ENCODE data around the gene ASB15. TPM values are rescaled to one million over a fixed set of nuclear protein-coding genes. Genes with fewer than 3 reads are reported as not detected.

ASB15 gene
- total and polyA plus RNA-seq, 2 of the 13 experiments (the other 11 are each of a cell fraction or from before 2014, with no cell fraction given): not detected

DNA sequence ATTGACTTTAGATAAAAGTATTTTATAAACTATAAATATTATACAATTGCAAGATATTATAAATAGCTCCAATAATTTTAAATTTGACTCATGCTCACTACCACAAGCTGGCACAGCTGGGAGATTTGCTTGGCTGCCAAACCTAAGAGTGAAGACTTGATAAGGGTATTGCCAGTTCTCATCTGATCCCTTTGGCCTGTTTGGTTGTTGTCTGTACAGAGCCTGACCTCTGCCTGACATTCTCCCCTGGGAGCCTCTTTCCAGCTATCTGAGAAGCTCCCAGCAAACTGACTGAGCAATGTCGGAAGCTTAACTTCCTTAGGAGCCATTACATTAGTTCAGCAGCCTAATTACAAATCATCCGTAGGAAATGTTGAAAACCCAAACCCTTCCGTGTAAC lies 43.9 kb downstream of the ASB15 start (continued):
- TF ChIP-seq, protein P1, sequence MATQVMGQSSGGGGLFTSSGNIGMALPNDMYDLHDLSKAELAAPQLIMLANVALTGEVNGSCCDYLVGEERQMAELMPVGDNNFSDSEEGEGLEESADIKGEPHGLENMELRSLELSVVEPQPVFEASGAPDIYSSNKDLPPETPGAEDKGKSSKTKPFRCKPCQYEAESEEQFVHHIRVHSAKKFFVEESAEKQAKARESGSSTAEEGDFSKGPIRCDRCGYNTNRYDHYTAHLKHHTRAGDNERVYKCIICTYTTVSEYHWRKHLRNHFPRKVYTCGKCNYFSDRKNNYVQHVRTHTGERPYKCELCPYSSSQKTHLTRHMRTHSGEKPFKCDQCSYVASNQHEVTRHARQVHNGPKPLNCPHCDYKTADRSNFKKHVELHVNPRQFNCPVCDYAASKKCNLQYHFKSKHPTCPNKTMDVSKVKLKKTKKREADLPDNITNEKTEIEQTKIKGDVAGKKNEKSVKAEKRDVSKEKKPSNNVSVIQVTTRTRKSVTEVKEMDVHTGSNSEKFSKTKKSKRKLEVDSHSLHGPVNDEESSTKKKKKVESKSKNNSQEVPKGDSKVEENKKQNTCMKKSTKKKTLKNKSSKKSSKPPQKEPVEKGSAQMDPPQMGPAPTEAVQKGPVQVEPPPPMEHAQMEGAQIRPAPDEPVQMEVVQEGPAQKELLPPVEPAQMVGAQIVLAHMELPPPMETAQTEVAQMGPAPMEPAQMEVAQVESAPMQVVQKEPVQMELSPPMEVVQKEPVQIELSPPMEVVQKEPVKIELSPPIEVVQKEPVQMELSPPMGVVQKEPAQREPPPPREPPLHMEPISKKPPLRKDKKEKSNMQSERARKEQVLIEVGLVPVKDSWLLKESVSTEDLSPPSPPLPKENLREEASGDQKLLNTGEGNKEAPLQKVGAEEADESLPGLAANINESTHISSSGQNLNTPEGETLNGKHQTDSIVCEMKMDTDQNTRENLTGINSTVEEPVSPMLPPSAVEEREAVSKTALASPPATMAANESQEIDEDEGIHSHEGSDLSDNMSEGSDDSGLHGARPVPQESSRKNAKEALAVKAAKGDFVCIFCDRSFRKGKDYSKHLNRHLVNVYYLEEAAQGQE (IDR thresholded peaks at IDR 0.05; ENCODE audit: borderline replicate concordance in 1 of 2, low read depth in 1 of 2, low read length in 2 of 2): no peak
- TF ChIP-seq ZBTB8A (CRISPR knock-in tag; IDR thresholded peaks at IDR 0.05; ENCODE audit: borderline replicate concordance, low read depth) (no peak), MTF2 (CRISPR knock-in tag; IDR thresholded peaks at IDR 0.05; ENCODE audit: borderline replicate concordance) (no peak), MYNN (CRISPR knock-in tag; IDR thresholded peaks at IDR 0.05; ENCODE audit: low read depth) (no peak), U2AF2 (IDR thresholded peaks at IDR 0.05; ENCODE audit: low read depth, low read length) (no peak), ZNF709 (CRISPR knock-in tag; IDR thresholded peaks at IDR 0.05) (no peak), ZKSCAN5 (CRISPR knock-in tag; IDR thresholded peaks at IDR 0.05) (no peak), ZNF451 (CRISPR knock-in tag; IDR thresholded peaks at IDR 0.05) (no peak), ZNF792 (CRISPR knock-in tag; IDR thresholded peaks at IDR 0.05) (no peak), EED (CRISPR knock-in tag; IDR thresholded peaks at IDR 0.05) (no peak)
- TF ChIP-seq, protein P2, sequence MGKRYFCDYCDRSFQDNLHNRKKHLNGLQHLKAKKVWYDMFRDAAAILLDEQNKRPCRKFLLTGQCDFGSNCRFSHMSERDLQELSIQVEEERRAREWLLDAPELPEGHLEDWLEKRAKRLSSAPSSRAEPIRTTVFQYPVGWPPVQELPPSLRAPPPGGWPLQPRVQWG (CRISPR knock-in tag; IDR thresholded peaks at IDR 0.05; ENCODE audit: borderline replicate concordance, low read depth): no peak
- TF ChIP-seq, protein P3, sequence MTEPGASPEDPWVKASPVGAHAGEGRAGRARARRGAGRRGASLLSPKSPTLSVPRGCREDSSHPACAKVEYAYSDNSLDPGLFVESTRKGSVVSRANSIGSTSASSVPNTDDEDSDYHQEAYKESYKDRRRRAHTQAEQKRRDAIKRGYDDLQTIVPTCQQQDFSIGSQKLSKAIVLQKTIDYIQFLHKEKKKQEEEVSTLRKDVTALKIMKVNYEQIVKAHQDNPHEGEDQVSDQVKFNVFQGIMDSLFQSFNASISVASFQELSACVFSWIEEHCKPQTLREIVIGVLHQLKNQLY (CRISPR knock-in tag; IDR thresholded peaks at IDR 0.05): no peak
- TF ChIP-seq, protein P4, sequence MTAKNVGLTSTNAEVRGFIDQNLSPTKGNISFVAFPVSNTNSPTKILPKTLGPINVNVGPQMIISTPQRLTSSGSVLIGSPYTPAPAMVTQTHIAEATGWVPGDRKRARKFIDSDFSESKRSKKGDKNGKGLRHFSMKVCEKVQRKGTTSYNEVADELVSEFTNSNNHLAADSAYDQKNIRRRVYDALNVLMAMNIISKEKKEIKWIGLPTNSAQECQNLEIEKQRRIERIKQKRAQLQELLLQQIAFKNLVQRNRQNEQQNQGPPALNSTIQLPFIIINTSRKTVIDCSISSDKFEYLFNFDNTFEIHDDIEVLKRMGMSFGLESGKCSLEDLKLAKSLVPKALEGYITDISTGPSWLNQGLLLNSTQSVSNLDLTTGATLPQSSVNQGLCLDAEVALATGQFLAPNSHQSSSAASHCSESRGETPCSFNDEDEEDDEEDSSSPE (CRISPR knock-in tag; IDR thresholded peaks at IDR 0.05): no peak
- TF ChIP-seq, protein P5, sequence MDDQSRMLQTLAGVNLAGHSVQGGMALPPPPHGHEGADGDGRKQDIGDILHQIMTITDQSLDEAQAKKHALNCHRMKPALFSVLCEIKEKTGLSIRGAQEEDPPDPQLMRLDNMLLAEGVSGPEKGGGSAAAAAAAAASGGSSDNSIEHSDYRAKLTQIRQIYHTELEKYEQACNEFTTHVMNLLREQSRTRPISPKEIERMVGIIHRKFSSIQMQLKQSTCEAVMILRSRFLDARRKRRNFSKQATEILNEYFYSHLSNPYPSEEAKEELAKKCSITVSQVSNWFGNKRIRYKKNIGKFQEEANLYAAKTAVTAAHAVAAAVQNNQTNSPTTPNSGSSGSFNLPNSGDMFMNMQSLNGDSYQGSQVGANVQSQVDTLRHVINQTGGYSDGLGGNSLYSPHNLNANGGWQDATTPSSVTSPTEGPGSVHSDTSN (CRISPR knock-in tag; IDR thresholded peaks at IDR 0.05; ENCODE audit: borderline replicate concordance): no peak
